K562 (cell line): Measurements from ENCODE around the gene NDUFV3. TPM values are rescaled to one million over a fixed set of nuclear protein-coding genes. Genes with fewer than 3 reads are reported as not detected.
A peak's percentile ranks its signal among the peaks of the same experiment; 100 is the strongest.
"Not testable (repeated sequence)": the region's sequence is repeated elsewhere in the genome, so short reads cannot be mapped to it uniquely, and the experiment has no call there.

Experiments
- ATAC-seq: fragments of 200-7000 bp; cut with Tn5 transposase; 3 replicates; pipeline ENCODE4 v1.9.1; 2020; ENCODE audit warnings: moderate library complexity
- BruUV-seq: library from RNA; stranded (reverse); fragments of 400-500 nt; replicated peaks from 2 replicates; lab custom pipeline; 2021; lab: Mats Ljungman, UMichigan
- CTCF ChIA-PET: fragments of 300-600 bp; formaldehyde crosslinking; extraction: SDS; loops from one replicate; lab custom pipeline; 2021; ENCODE audit warnings: low intra/inter-chr PET ratio; lab: Yijun Ruan, JAX
- POLR2A ChIA-PET: fragments of 300-600, 350-650 bp; sonication (Branson Sonifier 250); formaldehyde crosslinking; extraction: SDS; loops from one replicate; lab custom pipeline; 2021; ENCODE audit warnings: antibody characterized with exemption, inconsistent platforms; lab: Yijun Ruan, JAX
- DNase-seq, 4 experiments: peaks; one replicate each; pipeline versions ENCODE4 v3.0.0 to v3.0.0-alpha.2; 2011 to 2018; ENCODE audit warnings: low spot score in 3 of 4, mixed read lengths in 3 of 4; ENCODE audit errors: extremely low read depth in 1 of 4
- FAIRE-seq: peaks from 2 replicates; lab custom pipeline; 2011; peaks lifted over from hg19 to GRCh38; lab: Jason Lieb, UNC
- H2AFZ ChIP-seq: 2 replicates; pipeline ENCODE4 v1.6.0; 2011; ENCODE audit warnings: low read depth, low read length, control low read depth, inconsistent platforms
- H3K27ac ChIP-seq: fragments of 200-600 bp; 3 replicates; pipeline ENCODE4 v1.8.0; 2011; ENCODE audit warnings: low read depth, mild to moderate bottlenecking, control low read depth, inconsistent platforms, low read length, moderate library complexity, mixed read lengths; ENCODE audit errors: extremely low read depth
- H3K27me3 ChIP-seq, 2 experiments: fragments of 300-600 bp in 1 of 2; 2 replicates in 1 of 2; 3 replicates in 1 of 2; pipeline versions ENCODE4 v1.6.0 to v1.8.0; 2011; ENCODE audit warnings: inconsistent platforms in 2 of 2, low read length in 2 of 2, mild to moderate bottlenecking in 1 of 2, mixed read lengths in 1 of 2, moderate library complexity in 1 of 2; ENCODE audit not compliant: control insufficient read depth in 2 of 2, insufficient read depth in 2 of 2
- H3K36me3 ChIP-seq: fragments of 300-600 bp; 3 replicates; pipeline ENCODE4 v1.8.0; 2011; ENCODE audit warnings: mild to moderate bottlenecking, low read length, inconsistent platforms; ENCODE audit not compliant: control insufficient read depth, insufficient read depth
- H3K4me1 ChIP-seq, 2 experiments: fragments of 200-600 bp in 1 of 2; replicated peaks in 1 of 2; 2 replicates in 1 of 2; 3 replicates in 1 of 2; pipeline versions ENCODE4 v1.5.1 to v1.8.0; 2011; ENCODE audit warnings: inconsistent platforms in 2 of 2, low read length in 2 of 2, mild to moderate bottlenecking in 1 of 2, mixed read lengths in 1 of 2, moderate library complexity in 1 of 2; ENCODE audit not compliant: control insufficient read depth in 2 of 2, insufficient read depth in 2 of 2
- H3K4me2 ChIP-seq: 2 replicates; pipeline ENCODE4 v1.6.1; 2011; ENCODE audit warnings: low read length, control low read depth, inconsistent platforms, mixed read lengths; ENCODE audit not compliant: insufficient read depth
- H3K4me3 ChIP-seq: fragments of 200-600 bp; sonication (generic), shearing (Covaris generic); 2 replicates; pipeline ENCODE4 v1.5.1; 2016; ENCODE audit warnings: control low read depth, inconsistent platforms
- H3K79me2 ChIP-seq: fragments of 200-600 bp; 3 replicates; pipeline ENCODE4 v1.8.0; 2011; ENCODE audit warnings: low read length, inconsistent platforms; ENCODE audit not compliant: control insufficient read depth, insufficient read depth
- H3K9ac ChIP-seq, 2 experiments: 2 replicates each; pipeline versions ENCODE4 v1.6.0 to v1.6.1; 2011; ENCODE audit warnings: low read depth in 2 of 2, low read length in 2 of 2, control low read depth in 1 of 2, inconsistent platforms in 1 of 2, mild to moderate bottlenecking in 1 of 2, mixed read lengths in 1 of 2; ENCODE audit not compliant: insufficient read depth in 1 of 2
- H3K9me1 ChIP-seq: one replicate; pipeline ENCODE4 v1.6.0; 2011; ENCODE audit warnings: inconsistent platforms, mild to moderate bottlenecking, low read length, moderate library complexity; ENCODE audit not compliant: control insufficient read depth, insufficient read depth
- H3K9me3 ChIP-seq: replicated peaks from 2 replicates; pipeline ENCODE4 v1.5.1; 2011; ENCODE audit warnings: low read depth, low read length, inconsistent platforms; ENCODE audit not compliant: control insufficient read depth, insufficient read depth
- H4K20me1 ChIP-seq: replicated peaks from 2 replicates; pipeline ENCODE4 v1.6.1; 2011; ENCODE audit warnings: low read length, inconsistent platforms, mixed read lengths; ENCODE audit not compliant: control insufficient read depth, insufficient read depth
- MCM5 ChIP-seq: fragments of 450-650 bp; IDR thresholded peaks from 2 replicates; pipeline ENCODE4 v1.6.1; 2016; ENCODE audit warnings: low read depth
- RBFOX2 ChIP-seq: fragments of 200-400 bp; formaldehyde crosslinking; IDR thresholded peaks from 2 replicates; pipeline ENCODE4 v1.6.1; 2017; ENCODE audit warnings: low read depth, mild to moderate bottlenecking, low read length, moderate library complexity
- WGBS: fragments of 100-300 bp; shearing (Covaris generic); methylation state at CpG from one replicate; pipeline ENCODE4 v1.1.6; 2016; ENCODE audit warnings: low coverage, mixed read lengths; ENCODE audit not compliant: insufficient coverage; ENCODE audit errors: missing lambda C conversion rate; 5-methylcytosine and 5-hydroxymethylcytosine counted together
- in situ Hi-C: fragments of 300-500 bp; cut with MboI; formaldehyde crosslinking; loops from 4 replicates; pipeline ENCODE4 v1.15.0; 2018; ENCODE audit warnings: inconsistent platforms, mixed read lengths
- intact Hi-C: fragments of 100-400 bp; cut with micrococcal nuclease; formaldehyde crosslinking; loops from 2 replicates; pipeline ENCODE4 v1.14.2; 2022
- polyA plus RNA-seq, 8 experiments: library from polyadenylated mRNA; depleted of rRNA in 4 of 8; stranded (reverse) in 5 of 8; unstranded in 3 of 8; fragments of >200 nt; fragmentation: Nextera tagmentation in 2 of 8; fragmentation: Illumina TruSeq in 1 of 8; extraction: Ambion mirVana in 2 of 8; extraction: Trizol in 1 of 8; gene quantifications; 2 replicates each; pipeline versions ENCODE4 v1.2.1 to v1.2.3, GENCODE V29; 2011 to 2014; ENCODE audit warnings: inconsistent platforms in 1 of 8, missing spikeins in 1 of 8
- total RNA-seq, 7 experiments: library from RNA; depleted of rRNA in 6 of 7; stranded (reverse); fragments of >200 nt in 6 of 7; fragmentation: Illumina TruSeq in 2 of 7; extraction: Trizol in 2 of 7; gene quantifications; 2 replicates each; pipeline versions ENCODE4 v1.2.1 to v1.2.3, GENCODE V29; 2011 to 2021; ENCODE audit warnings: low replicate concordance in 1 of 7

NDUFV3 gene
- total and polyA plus RNA-seq, 9 of the 15 experiments (the other 6 are each of a cell fraction or from before 2014, with no cell fraction given) = 19.1 to 87.8 (median 74.3) TPM

DNA sequence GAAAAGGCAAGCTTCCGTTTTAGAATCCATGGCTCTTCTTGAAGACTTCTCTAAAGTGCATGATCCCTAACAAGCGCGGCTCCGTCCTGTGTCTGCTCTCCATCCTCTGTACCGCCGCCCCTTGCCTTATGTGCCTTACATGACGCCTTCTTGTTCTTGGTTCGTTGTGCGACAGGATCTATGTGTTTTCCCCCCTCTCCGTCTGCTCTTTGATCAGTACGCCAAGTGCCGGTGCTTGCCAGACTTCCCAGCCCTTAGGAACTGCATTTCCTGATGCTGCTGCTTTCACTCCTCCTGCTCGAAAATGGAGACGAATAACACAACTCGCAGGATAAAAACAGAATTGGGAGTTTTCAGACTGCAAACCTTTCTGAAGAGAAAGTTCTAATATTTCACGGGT is 13.1 kb downstream of the NDUFV3 start:
- WGBS = 98% methylated on average over 16 of the region's 16 CpGs
- Histone ChIP-seq H2AFZ (no peak overlapping the region), H3K79me2 (peaks cover 15% of the 10 kb centered on the region; the same call in 2 of the 3 replicates), H3K27me3 (no peaks in the 10 kb centered on the region), H3K4me3 (no peak overlapping the region), H3K4me1 (peaks cover 0 to 4% of the 10 kb centered on the region in 2 experiments; a peak in 1 of 5 replicates)
- FAIRE-seq (no peak), DNase-seq (no peak)
- TF ChIP-seq RBFOX2 (peak; percentile 26; the same call in 1 of the 2 replicates), MCM5 (no peak)
- TF ChIP-seq, all 486 proteins: peak for 1
- Histone ChIP-seq H4K20me1 (no peaks in the 10 kb centered on the region), H3K27ac (no peak overlapping the region), H3K36me3 (peaks cover 95% of the 10 kb centered on the region), H3K9ac (no peak overlapping the region; a peak in 1 of 4 replicates), H3K9me1 (peaks cover 4% of the 10 kb centered on the region), H3K4me2 (no peak overlapping the region), H3K9me3 (no peaks in the 10 kb centered on the region)
- intact Hi-C loops (no loop called here), in situ Hi-C loops (loop anchor here (25.0 kb wide), 1 partner anchor 206 kb away; the partner anchor contains the start of gene U2AF1)
- ChIA-PET CTCF (no interaction called here), POLR2A (interaction anchor here (1.1 kb wide), 1 partner anchor 13 kb away, joined by 4 read pairs; the partner anchor contains the start of gene NDUFV3)
- ATAC-seq = no peak
- no TSS peak for BruUV-seq

DNA sequence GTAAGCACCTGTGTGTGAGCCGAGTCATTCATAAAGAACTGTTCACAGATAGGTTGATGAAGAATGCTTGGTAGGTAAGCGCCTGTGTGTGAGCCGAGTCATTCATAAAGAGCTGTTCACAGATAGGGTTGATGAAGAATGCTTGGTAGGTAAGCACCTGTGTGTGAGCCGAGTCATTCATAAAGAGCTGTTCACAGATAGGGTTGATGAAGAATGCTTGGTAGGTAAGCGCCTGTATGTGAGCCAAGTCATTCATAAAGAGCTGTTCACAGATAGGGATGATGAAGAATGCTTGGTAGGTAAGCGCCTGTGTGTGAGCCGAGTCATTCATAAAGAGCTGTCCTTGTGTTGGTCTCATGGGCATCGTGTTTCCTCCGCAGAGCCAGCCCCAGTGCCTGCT is 15.4 kb downstream of the NDUFV3 start:
- H3K27me3 ChIP-seq, H3K79me2 ChIP-seq, FAIRE-seq, H3K9me3 ChIP-seq, H3K9ac ChIP-seq, BruUV-seq, CTCF ChIA-PET, ATAC-seq, H2AFZ ChIP-seq, DNase-seq, H3K4me1 ChIP-seq, H3K27ac ChIP-seq, H3K4me3 ChIP-seq, H4K20me1 ChIP-seq, intact Hi-C loops, H3K4me2 ChIP-seq, H3K9me1 ChIP-seq: not testable (repeated sequence)
- in situ Hi-C loops = loop anchor here (25.0 kb wide), 1 partner anchor 204 kb away; the partner anchor contains the start of gene U2AF1
- POLR2A ChIA-PET = interaction anchor here (1.2 kb wide), 1 partner anchor 11 kb away, joined by 7 read pairs; no protein-coding TSS in a partner anchor
- WGBS = 90% methylated on average over 9 of the region's 9 CpGs
- H3K36me3 ChIP-seq = peaks cover 86% of the 10 kb centered on the region; the same call in 2 of the 3 replicates
